ENCODE data around the gene MAP3K10. TPM values are rescaled to one million over a fixed set of nuclear protein-coding genes. Genes with fewer than 3 reads are reported as not detected.

MAP3K10 gene
- polyA plus RNA-seq, 1 donor from 2014 or later = 18.3 TPM

- H3K79me2 ChIP-seq (replicated peaks; ENCODE audit: insufficient read depth, low read length) = no peaks in the 10 kb centered on the region
- no peaks in the 10 kb centered on the region for H3F3A ChIP-seq (ENCODE audit: insufficient read depth, low read length, poor library complexity, severe bottlenecking)
- H3K9me3 ChIP-seq (ENCODE audit: low read length) = no peaks in the 10 kb centered on the region
- H3K4me2 ChIP-seq (ENCODE audit: low read length) = no peak overlapping the region
- no peak overlapping the region for H3K27ac ChIP-seq (ENCODE audit: low read length)
- no peak overlapping the region for H3K4me3 ChIP-seq (ENCODE audit: low read length)
- no peak for TF ChIP-seq MXI1 (conservative IDR thresholded peaks at IDR 0.05; ENCODE audit: poor library complexity, severe bottlenecking)
- TF ChIP-seq, protein P1, sequence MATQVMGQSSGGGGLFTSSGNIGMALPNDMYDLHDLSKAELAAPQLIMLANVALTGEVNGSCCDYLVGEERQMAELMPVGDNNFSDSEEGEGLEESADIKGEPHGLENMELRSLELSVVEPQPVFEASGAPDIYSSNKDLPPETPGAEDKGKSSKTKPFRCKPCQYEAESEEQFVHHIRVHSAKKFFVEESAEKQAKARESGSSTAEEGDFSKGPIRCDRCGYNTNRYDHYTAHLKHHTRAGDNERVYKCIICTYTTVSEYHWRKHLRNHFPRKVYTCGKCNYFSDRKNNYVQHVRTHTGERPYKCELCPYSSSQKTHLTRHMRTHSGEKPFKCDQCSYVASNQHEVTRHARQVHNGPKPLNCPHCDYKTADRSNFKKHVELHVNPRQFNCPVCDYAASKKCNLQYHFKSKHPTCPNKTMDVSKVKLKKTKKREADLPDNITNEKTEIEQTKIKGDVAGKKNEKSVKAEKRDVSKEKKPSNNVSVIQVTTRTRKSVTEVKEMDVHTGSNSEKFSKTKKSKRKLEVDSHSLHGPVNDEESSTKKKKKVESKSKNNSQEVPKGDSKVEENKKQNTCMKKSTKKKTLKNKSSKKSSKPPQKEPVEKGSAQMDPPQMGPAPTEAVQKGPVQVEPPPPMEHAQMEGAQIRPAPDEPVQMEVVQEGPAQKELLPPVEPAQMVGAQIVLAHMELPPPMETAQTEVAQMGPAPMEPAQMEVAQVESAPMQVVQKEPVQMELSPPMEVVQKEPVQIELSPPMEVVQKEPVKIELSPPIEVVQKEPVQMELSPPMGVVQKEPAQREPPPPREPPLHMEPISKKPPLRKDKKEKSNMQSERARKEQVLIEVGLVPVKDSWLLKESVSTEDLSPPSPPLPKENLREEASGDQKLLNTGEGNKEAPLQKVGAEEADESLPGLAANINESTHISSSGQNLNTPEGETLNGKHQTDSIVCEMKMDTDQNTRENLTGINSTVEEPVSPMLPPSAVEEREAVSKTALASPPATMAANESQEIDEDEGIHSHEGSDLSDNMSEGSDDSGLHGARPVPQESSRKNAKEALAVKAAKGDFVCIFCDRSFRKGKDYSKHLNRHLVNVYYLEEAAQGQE (IDR thresholded peaks at IDR 0.05; ENCODE audit: borderline replicate concordance) = no peak
- H3K27me3 ChIP-seq (ENCODE audit: insufficient read depth, low read depth, low read length) = no peaks in the 10 kb centered on the region
- no peak overlapping the region for H2AFZ ChIP-seq (ENCODE audit: low read depth, low read length)
- H3K9ac ChIP-seq (ENCODE audit: low read length) = no peak overlapping the region
- no peaks in the 10 kb centered on the region for H3K36me3 ChIP-seq (ENCODE audit: insufficient read depth, low read length)
- H4K20me1 ChIP-seq (ENCODE audit: insufficient read depth) = no peaks in the 10 kb centered on the region
- no peaks in the 10 kb centered on the region for H3K9me2 ChIP-seq (ENCODE audit: insufficient read depth, low read length)
These were observed 47.6 kb upstream of the MAP3K10 start for GRCh38 chr19:40143612-40144011.

GRCh38 chr19:40144151-40144550 lies 47.1 kb upstream of the MAP3K10 start:
- no peaks in the 10 kb centered on the region for H4K20me1 ChIP-seq (ENCODE audit: insufficient read depth)
- no peaks in the 10 kb centered on the region for H3F3A ChIP-seq (ENCODE audit: insufficient read depth, low read length, poor library complexity, severe bottlenecking)
- no peak overlapping the region for H3K9ac ChIP-seq (ENCODE audit: low read length)
- H3K4me3 ChIP-seq (ENCODE audit: low read length) = no peak overlapping the region
- H3K79me2 ChIP-seq (replicated peaks; ENCODE audit: insufficient read depth, low read length) = no peaks in the 10 kb centered on the region
- no peak overlapping the region for H3K4me2 ChIP-seq (ENCODE audit: low read length)
- TF ChIP-seq, protein P1 (IDR thresholded peaks at IDR 0.05; ENCODE audit: borderline replicate concordance) = no peak
- TF ChIP-seq TAF1 (IDR thresholded peaks at IDR 0.05; ENCODE audit: low read depth) = no peak
- TF ChIP-seq MXI1 (conservative IDR thresholded peaks at IDR 0.05; ENCODE audit: poor library complexity, severe bottlenecking) = no peak
- no peak for TF ChIP-seq RAD21 (conservative IDR thresholded peaks at IDR 0.05)
- no peak for TF ChIP-seq EP300 (conservative IDR thresholded peaks at IDR 0.05; ENCODE audit: poor library complexity, severe bottlenecking)
- TF ChIP-seq, protein P2, sequence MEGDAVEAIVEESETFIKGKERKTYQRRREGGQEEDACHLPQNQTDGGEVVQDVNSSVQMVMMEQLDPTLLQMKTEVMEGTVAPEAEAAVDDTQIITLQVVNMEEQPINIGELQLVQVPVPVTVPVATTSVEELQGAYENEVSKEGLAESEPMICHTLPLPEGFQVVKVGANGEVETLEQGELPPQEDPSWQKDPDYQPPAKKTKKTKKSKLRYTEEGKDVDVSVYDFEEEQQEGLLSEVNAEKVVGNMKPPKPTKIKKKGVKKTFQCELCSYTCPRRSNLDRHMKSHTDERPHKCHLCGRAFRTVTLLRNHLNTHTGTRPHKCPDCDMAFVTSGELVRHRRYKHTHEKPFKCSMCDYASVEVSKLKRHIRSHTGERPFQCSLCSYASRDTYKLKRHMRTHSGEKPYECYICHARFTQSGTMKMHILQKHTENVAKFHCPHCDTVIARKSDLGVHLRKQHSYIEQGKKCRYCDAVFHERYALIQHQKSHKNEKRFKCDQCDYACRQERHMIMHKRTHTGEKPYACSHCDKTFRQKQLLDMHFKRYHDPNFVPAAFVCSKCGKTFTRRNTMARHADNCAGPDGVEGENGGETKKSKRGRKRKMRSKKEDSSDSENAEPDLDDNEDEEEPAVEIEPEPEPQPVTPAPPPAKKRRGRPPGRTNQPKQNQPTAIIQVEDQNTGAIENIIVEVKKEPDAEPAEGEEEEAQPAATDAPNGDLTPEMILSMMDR (IDR thresholded peaks at IDR 0.05; ENCODE audit: poor library complexity, severe bottlenecking) = no peak
- TF ChIP-seq POLR2AphosphoS5 (IDR thresholded peaks at IDR 0.05) = no peak
- TF ChIP-seq SMC3 (conservative IDR thresholded peaks at IDR 0.05; ENCODE audit: poor library complexity) = no peak
- no peak for TF ChIP-seq EZH2 (IDR thresholded peaks at IDR 0.05; ENCODE audit: borderline replicate concordance, insufficient read depth, low read length, poor library complexity, severe bottlenecking)
- no peaks in the 10 kb centered on the region for H3K9me3 ChIP-seq (ENCODE audit: low read length)
- no peaks in the 10 kb centered on the region for H3K9me2 ChIP-seq (ENCODE audit: insufficient read depth, low read length)
- H3K27ac ChIP-seq (ENCODE audit: low read length) = no peak overlapping the region
- H2AFZ ChIP-seq (ENCODE audit: low read depth, low read length) = peak overlapping the region; percentile 9
- no peaks in the 10 kb centered on the region for H3K27me3 ChIP-seq (ENCODE audit: insufficient read depth, low read depth, low read length)
- H3K36me3 ChIP-seq (ENCODE audit: insufficient read depth, low read length) = no peaks in the 10 kb centered on the region

Measured in neural cell (in vitro differentiated cells).